ENCODE results near the gene PAWR. TPM values are rescaled to one million over a fixed set of nuclear protein-coding genes. Genes with fewer than 3 reads are reported as not detected.

The PAWR gene
- total and polyA plus RNA-seq, 2 experiments from 2014 or later, result 54.4 to 62.6 TPM

GRCh38 chr12:79680051-79680450 lies 10.7 kb downstream of the PAWR start:
- in situ Hi-C loops (cut with MboI), result no loop called here
- Histone ChIP-seq H3K79me2 (ENCODE audit: insufficient read depth) (peaks cover 99% of the 10 kb centered on the region), H3F3A (ENCODE audit: insufficient read depth) (peaks cover 26% of the 10 kb centered on the region; the same call in 1 of the 2 replicates), H3K27me3 (replicated peaks; ENCODE audit: insufficient read depth) (no peaks in the 10 kb centered on the region), H4K20me1 (ENCODE audit: insufficient read depth) (peaks cover 8% of the 10 kb centered on the region; the same call in 1 of the 2 replicates), H3K9me3 (ENCODE audit: low read depth) (no peaks in the 10 kb centered on the region), H3K27ac (no peak overlapping the region), H3K4me3 (no peak overlapping the region), H3K36me3 (ENCODE audit: low read depth) (peaks cover 6% of the 10 kb centered on the region; the same call in 1 of the 2 replicates), H3K4me1 (ENCODE audit: insufficient read depth) (peaks cover 53% of the 10 kb centered on the region), H3K4me2 (ENCODE audit: unreplicated experiment) (no peak overlapping the region), H3K9me2 (ENCODE audit: insufficient read depth) (no peaks in the 10 kb centered on the region), H3K9ac (no peak overlapping the region), H2AFZ (no peak overlapping the region)
- 89 to 91% methylated on average over 4 of the region's 4 CpGs for WGBS, 2 experiments (ENCODE audit: low coverage in 1 of 2, low lambda C conversion rate in 2 of 2, missing lambda C conversion rate in 2 of 2)
- no peak for DNase-seq
- no peak for TF ChIP-seq EZH2phosphoT487 (IDR thresholded peaks at IDR 0.05; ENCODE audit: insufficient read depth, low read depth)
- no peak for TF ChIP-seq EZH2 (IDR thresholded peaks at IDR 0.05; ENCODE audit: insufficient read depth, poor library complexity, severe bottlenecking)

GRCh38 chr12:79678306-79678705 lies 12.5 kb downstream of the PAWR start:
- peaks cover 38% of the 10 kb centered on the region for H3K4me1 ChIP-seq (ENCODE audit: insufficient read depth)
- H3F3A ChIP-seq (ENCODE audit: insufficient read depth), result peaks cover 29% of the 10 kb centered on the region; the same call in 1 of the 2 replicates
- no peaks in the 10 kb centered on the region for H3K9me2 ChIP-seq (ENCODE audit: insufficient read depth)
- H3K27me3 ChIP-seq (replicated peaks; ENCODE audit: insufficient read depth), result no peaks in the 10 kb centered on the region
- no peak overlapping the region for H3K27ac ChIP-seq
- peaks cover 4% of the 10 kb centered on the region for H3K9me3 ChIP-seq (ENCODE audit: low read depth)
- H2AFZ ChIP-seq, result no peak overlapping the region
- no peak overlapping the region for H3K4me2 ChIP-seq (ENCODE audit: unreplicated experiment)
- no peak for TF ChIP-seq EZH2 (IDR thresholded peaks at IDR 0.05; ENCODE audit: insufficient read depth, poor library complexity, severe bottlenecking)
- no peak for TF ChIP-seq EZH2phosphoT487 (IDR thresholded peaks at IDR 0.05; ENCODE audit: insufficient read depth, low read depth)
- no peak overlapping the region for H3K9ac ChIP-seq
- H4K20me1 ChIP-seq (ENCODE audit: insufficient read depth), result peaks cover 8% of the 10 kb centered on the region; the same call in 1 of the 2 replicates
- H3K36me3 ChIP-seq (ENCODE audit: low read depth), result peaks cover 6% of the 10 kb centered on the region; the same call in 1 of the 2 replicates
- H3K4me3 ChIP-seq, result no peak overlapping the region
- no peak for DNase-seq
- peaks cover 97% of the 10 kb centered on the region for H3K79me2 ChIP-seq (ENCODE audit: insufficient read depth)
- in situ Hi-C loops (cut with MboI), result no loop called here

GRCh38 chr12:79677672-79678071 lies 13.1 kb downstream of the PAWR start:
- peaks cover 35% of the 10 kb centered on the region for H3K4me1 ChIP-seq (ENCODE audit: insufficient read depth)
- in situ Hi-C loops (cut with MboI), result no loop called here
- H3K9me3 ChIP-seq (ENCODE audit: low read depth), result peaks cover 4% of the 10 kb centered on the region
- no peaks in the 10 kb centered on the region for H3K27me3 ChIP-seq (replicated peaks; ENCODE audit: insufficient read depth)
- 93 to 94% methylated on average over 2 of the region's 2 CpGs for WGBS, 2 experiments (ENCODE audit: low coverage in 1 of 2, low lambda C conversion rate in 2 of 2, missing lambda C conversion rate in 2 of 2)
- no peak overlapping the region for H3K9ac ChIP-seq
- no peaks in the 10 kb centered on the region for H3K9me2 ChIP-seq (ENCODE audit: insufficient read depth)
- DNase-seq, result no peak
- H4K20me1 ChIP-seq (ENCODE audit: insufficient read depth), result peaks cover 8% of the 10 kb centered on the region; the same call in 1 of the 2 replicates
- peaks cover 23% of the 10 kb centered on the region; the same call in 1 of the 2 replicates for H3F3A ChIP-seq (ENCODE audit: insufficient read depth)
- peaks cover 3% of the 10 kb centered on the region; the same call in 1 of the 2 replicates for H3K36me3 ChIP-seq (ENCODE audit: low read depth)
- no peak overlapping the region for H2AFZ ChIP-seq
- TF ChIP-seq EZH2phosphoT487 (IDR thresholded peaks at IDR 0.05; ENCODE audit: insufficient read depth, low read depth) (no peak), EZH2 (IDR thresholded peaks at IDR 0.05; ENCODE audit: insufficient read depth, poor library complexity, severe bottlenecking) (no peak)
- H3K4me2 ChIP-seq (ENCODE audit: unreplicated experiment), result no peak overlapping the region
- H3K27ac ChIP-seq, result no peak overlapping the region
- H3K79me2 ChIP-seq (ENCODE audit: insufficient read depth), result peaks cover 97% of the 10 kb centered on the region
- no peak overlapping the region for H3K4me3 ChIP-seq

GRCh38 chr12:79676579-79676978 lies 14.2 kb downstream of the PAWR start:
- in situ Hi-C loops (cut with MboI), result no loop called here
- H3K4me3 ChIP-seq, result no peak overlapping the region
- peaks cover 4% of the 10 kb centered on the region for H3K9me3 ChIP-seq (ENCODE audit: low read depth)
- no peak overlapping the region for H3K27ac ChIP-seq
- no peak overlapping the region for H2AFZ ChIP-seq
- peaks cover 13% of the 10 kb centered on the region; the same call in 1 of the 2 replicates for H4K20me1 ChIP-seq (ENCODE audit: insufficient read depth)
- H3K79me2 ChIP-seq (ENCODE audit: insufficient read depth), result peaks cover 97% of the 10 kb centered on the region
- no peak for DNase-seq
- TF ChIP-seq EZH2phosphoT487 (IDR thresholded peaks at IDR 0.05; ENCODE audit: insufficient read depth, low read depth) (no peak), EZH2 (IDR thresholded peaks at IDR 0.05; ENCODE audit: insufficient read depth, poor library complexity, severe bottlenecking) (no peak)
- no peak overlapping the region for H3K4me2 ChIP-seq (ENCODE audit: unreplicated experiment)
- H3K9ac ChIP-seq, result no peak overlapping the region
- 71 to 87% methylated on average over 2 of the region's 2 CpGs for WGBS, 2 experiments (ENCODE audit: low coverage in 1 of 2, low lambda C conversion rate in 2 of 2, missing lambda C conversion rate in 2 of 2)
- no peaks in the 10 kb centered on the region for H3K36me3 ChIP-seq (ENCODE audit: low read depth)
- H3K27me3 ChIP-seq (replicated peaks; ENCODE audit: insufficient read depth), result no peaks in the 10 kb centered on the region
- no peaks in the 10 kb centered on the region for H3K9me2 ChIP-seq (ENCODE audit: insufficient read depth)
- H3K4me1 ChIP-seq (ENCODE audit: insufficient read depth), result peaks cover 35% of the 10 kb centered on the region
- peaks cover 22% of the 10 kb centered on the region; the same call in 1 of the 2 replicates for H3F3A ChIP-seq (ENCODE audit: insufficient read depth)
